HL-60 (cell line): ENCODE results near the gene CD200R1L.

ENCODE experiments used
- CTCF ChIP-seq: IDR thresholded peaks from one replicate; pipeline ENCODE4 v1.5.1; 2011; ENCODE audit warnings: low read length, control low read depth, inconsistent platforms; ENCODE audit not compliant: insufficient read depth
- POLR2AphosphoS5 ChIP-seq: IDR thresholded peaks from 2 replicates; pipeline ENCODE4 v1.6.1; 2012; ENCODE audit warnings: low read depth
- REST ChIP-seq: IDR thresholded peaks from 2 replicates; pipeline ENCODE4 v1.6.1; 2012; ENCODE audit warnings: low read depth; ENCODE audit not compliant: insufficient replicate concordance

GRCh38 chr3:112803467-112803866 is 43.2 kb downstream of the CD200R1L start:
- no peak for TF ChIP-seq CTCF
- TF ChIP-seq POLR2AphosphoS5: no peak
- TF ChIP-seq REST: no peak
